ENCODE measurements around the gene ARID1A. TPM values are rescaled to one million over a fixed set of nuclear protein-coding genes. Genes with fewer than 3 reads are reported as not detected.

Gene ARID1A
- total RNA-seq, 2 donors from 2014 or later: 49.6 to 76.2 TPM

GRCh38 chr1:26726784-26727183 lies 31.0 kb downstream of the ARID1A start:
- no peak overlapping the region for H3K4me3 ChIP-seq
- intact Hi-C loops (cut with DNase I): loop anchor here (10.0 kb wide), 1 partner anchor 58 kb away; the partner anchor contains the start of gene PIGV
- no peak for DNase-seq
- H3K36me3 ChIP-seq: peaks cover 12% of the 10 kb centered on the region
- no peaks in the 10 kb centered on the region for H3K9me3 ChIP-seq
- no peak overlapping the region for H3K27ac ChIP-seq
- H3K27me3 ChIP-seq: no peaks in the 10 kb centered on the region
- no peak overlapping the region for H3K9ac ChIP-seq (ENCODE audit: low read depth in 2 of 2, low read length in 2 of 2)
- TF ChIP-seq CTCF (IDR thresholded peaks at IDR 0.05): no peak
- H3K4me1 ChIP-seq: peaks cover 23% of the 10 kb centered on the region

DNA sequence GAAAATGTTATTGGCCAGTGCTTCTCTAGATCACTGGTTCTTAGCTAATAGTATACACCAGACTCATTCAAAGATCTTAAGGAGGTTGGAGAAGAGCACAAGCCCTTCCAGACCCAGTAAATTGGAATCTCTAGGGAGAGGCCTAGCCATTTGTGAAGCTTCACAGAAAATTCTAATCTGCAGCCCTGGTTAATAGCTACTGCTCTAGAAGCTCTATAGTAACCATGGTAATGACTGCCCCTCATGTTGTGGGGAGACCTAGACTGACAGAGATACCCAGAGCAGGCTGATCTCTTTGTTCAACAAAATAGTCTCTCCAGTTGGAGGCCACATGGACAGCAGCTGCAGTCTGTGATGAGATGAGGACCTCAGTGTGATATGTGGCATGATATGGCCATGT lies 31.7 kb downstream of the ARID1A start:
- H3K27me3 ChIP-seq: no peaks in the 10 kb centered on the region
- no peak for TF ChIP-seq CTCF (IDR thresholded peaks at IDR 0.05)
- no peaks in the 10 kb centered on the region for H3K9me3 ChIP-seq
- H3K36me3 ChIP-seq: peaks cover 16% of the 10 kb centered on the region
- H3K4me1 ChIP-seq: peaks cover 17% of the 10 kb centered on the region
- no peak overlapping the region for H3K27ac ChIP-seq
- no peak overlapping the region for H3K4me3 ChIP-seq
- no peak overlapping the region for H3K9ac ChIP-seq (ENCODE audit: low read depth in 2 of 2, low read length in 2 of 2)
- intact Hi-C loops (cut with DNase I): loop anchor here (10.0 kb wide), 1 partner anchor 57 kb away; the partner anchor contains the start of gene PIGV
- no peak for DNase-seq

DNA sequence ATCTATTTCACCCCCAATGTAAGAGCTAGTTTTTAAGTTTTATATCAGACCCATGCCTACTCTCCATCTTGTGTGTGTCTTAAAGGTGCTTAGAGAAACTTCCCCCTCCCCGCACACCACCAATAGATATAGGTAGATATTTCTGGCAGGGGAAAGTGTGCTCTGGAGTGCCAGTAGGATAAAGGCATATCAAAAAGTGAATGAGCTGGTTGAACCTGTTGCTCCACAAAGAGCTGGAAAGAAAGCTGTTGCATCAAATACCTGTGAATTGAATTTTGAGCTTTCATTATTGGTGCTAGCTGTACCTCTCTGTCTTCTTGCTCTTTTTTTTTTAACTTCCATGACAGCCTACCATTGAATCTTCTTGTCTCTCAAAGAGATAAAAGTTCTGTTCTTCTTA lies 32.8 kb downstream of the ARID1A start:
- TF ChIP-seq CTCF (IDR thresholded peaks at IDR 0.05): no peak
- peaks cover 18% of the 10 kb centered on the region for H3K36me3 ChIP-seq
- H3K4me3 ChIP-seq: no peak overlapping the region
- H3K27ac ChIP-seq: no peak overlapping the region
- no peak overlapping the region for H3K9ac ChIP-seq (ENCODE audit: low read depth in 2 of 2, low read length in 2 of 2)
- H3K4me1 ChIP-seq: peaks cover 5% of the 10 kb centered on the region
- DNase-seq: no peak
- no peaks in the 10 kb centered on the region for H3K9me3 ChIP-seq
- intact Hi-C loops (cut with DNase I): loop anchor here (10.0 kb wide), 1 partner anchor 56 kb away; the partner anchor contains the start of gene PIGV
- no peaks in the 10 kb centered on the region for H3K27me3 ChIP-seq

DNA sequence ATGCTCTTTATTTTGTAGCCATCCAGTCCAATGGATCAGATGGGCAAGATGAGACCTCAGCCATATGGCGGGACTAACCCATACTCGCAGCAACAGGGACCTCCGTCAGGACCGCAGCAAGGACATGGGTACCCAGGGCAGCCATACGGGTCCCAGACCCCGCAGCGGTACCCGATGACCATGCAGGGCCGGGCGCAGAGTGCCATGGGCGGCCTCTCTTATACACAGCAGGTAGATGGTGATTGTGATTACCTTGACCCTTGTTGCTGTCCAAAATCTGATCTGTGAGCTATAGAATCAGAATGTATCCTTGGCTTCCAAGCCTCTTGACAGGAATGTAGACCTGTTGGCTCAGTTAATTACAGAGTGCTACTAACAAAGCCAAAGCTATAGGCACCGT lies 33.8 kb downstream of the ARID1A start:
- Histone ChIP-seq H3K9ac (ENCODE audit: low read depth in 2 of 2, low read length in 2 of 2) (no peak overlapping the region), H3K4me3 (no peak overlapping the region), H3K4me1 (no peaks in the 10 kb centered on the region), H3K27me3 (no peaks in the 10 kb centered on the region), H3K36me3 (peaks cover 18% of the 10 kb centered on the region), H3K9me3 (no peaks in the 10 kb centered on the region), H3K27ac (no peak overlapping the region)
- DNase-seq: no peak
- no peak for TF ChIP-seq CTCF (IDR thresholded peaks at IDR 0.05)
- intact Hi-C loops (cut with DNase I): loop anchor here (10.0 kb wide), 1 partner anchor 55 kb away; the partner anchor contains the start of gene PIGV

- no peak for DNase-seq
- intact Hi-C loops (cut with DNase I): no loop called here
- Histone ChIP-seq H3K9ac (ENCODE audit: low read depth in 2 of 2, low read length in 2 of 2) (no peak overlapping the region), H3K27ac (no peak overlapping the region), H3K4me3 (no peak overlapping the region), H3K36me3 (peaks cover 18% of the 10 kb centered on the region), H3K27me3 (no peaks in the 10 kb centered on the region), H3K9me3 (no peaks in the 10 kb centered on the region), H3K4me1 (no peaks in the 10 kb centered on the region)
- no peak for TF ChIP-seq CTCF (IDR thresholded peaks at IDR 0.05)
Observed at GRCh38 chr1:26730695-26731094, 34.9 kb downstream of the ARID1A start.
